ENCODE data around the gene OR10C1.

Gene OR10C1

DNA sequence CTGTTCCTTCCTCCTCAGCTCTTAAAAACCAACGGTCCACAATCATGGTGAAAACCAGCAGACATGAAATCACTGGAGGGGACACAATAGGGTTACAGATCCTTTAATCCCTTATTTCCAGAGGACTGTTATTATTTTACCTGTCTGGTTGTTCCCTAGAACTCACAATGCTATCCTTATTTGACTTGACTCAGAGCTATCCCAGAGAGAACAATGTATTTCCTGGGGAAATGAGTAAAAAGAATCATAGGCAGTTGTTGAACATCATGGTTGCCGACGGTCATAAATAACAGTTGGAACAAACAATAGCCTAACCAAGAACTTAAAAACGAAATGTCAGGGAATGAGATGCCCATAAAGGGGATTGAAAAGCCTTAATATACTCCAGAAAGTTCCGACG lies 27.1 kb downstream of the OR10C1 start:
- 83 to 86% methylated on average over 6 of the region's 6 CpGs for WGBS, 2 experiments
- H3K4me3 ChIP-seq (ENCODE audit: insufficient read depth, low read depth, low read length): no peak overlapping the region
- H3K9me3 ChIP-seq (ENCODE audit: control insufficient read depth, low read length): no peaks in the 10 kb centered on the region

DNA sequence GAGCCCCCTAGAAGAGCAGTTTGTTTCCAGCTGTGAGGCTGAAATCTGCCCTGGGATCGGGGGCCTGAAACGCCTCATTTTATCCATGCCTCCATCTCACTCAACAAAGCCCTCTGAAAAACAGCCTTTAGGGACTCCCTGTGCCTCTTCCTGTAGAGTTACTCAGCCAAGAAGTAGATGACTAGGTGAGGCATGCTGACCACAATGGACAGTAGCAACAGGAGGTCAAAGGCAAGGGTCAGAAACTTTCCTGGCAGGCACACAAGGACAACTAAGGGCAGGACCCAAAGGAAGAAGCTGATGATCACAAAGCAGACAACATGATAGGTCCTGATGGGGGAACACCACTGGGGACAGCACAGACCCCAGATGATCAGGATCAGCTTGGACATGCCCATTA lies 35.9 kb downstream of the OR10C1 start:
- Histone ChIP-seq H3K9me3 (ENCODE audit: control insufficient read depth, low read length) (no peaks in the 10 kb centered on the region), H3K27ac (ENCODE audit: insufficient read depth, low read depth, low read length, poor library complexity, severe bottlenecking) (no peak overlapping the region), H3K4me1 (ENCODE audit: control insufficient read depth, insufficient read depth, low read length) (peaks cover 3% of the 10 kb centered on the region), H3K27me3 (ENCODE audit: control insufficient read depth, insufficient read depth, low read length, poor library complexity, severe bottlenecking) (no peaks in the 10 kb centered on the region), H3K36me3 (ENCODE audit: control insufficient read depth, insufficient read depth, low read length) (no peaks in the 10 kb centered on the region), H3K4me3 (ENCODE audit: insufficient read depth, low read depth, low read length) (no peak overlapping the region)
- WGBS, 2 experiments: 71 to 76% methylated on average over 2 of the region's 2 CpGs

More for the DNA sequence above, 27.1 kb downstream of the OR10C1 start:
- Histone ChIP-seq H3K4me1 (ENCODE audit: control insufficient read depth, insufficient read depth, low read length) (no peaks in the 10 kb centered on the region), H3K27ac (ENCODE audit: insufficient read depth, low read depth, low read length, poor library complexity, severe bottlenecking) (no peak overlapping the region), H3K27me3 (ENCODE audit: control insufficient read depth, insufficient read depth, low read length, poor library complexity, severe bottlenecking) (no peaks in the 10 kb centered on the region), H3K36me3 (ENCODE audit: control insufficient read depth, insufficient read depth, low read length) (no peaks in the 10 kb centered on the region)

DNA sequence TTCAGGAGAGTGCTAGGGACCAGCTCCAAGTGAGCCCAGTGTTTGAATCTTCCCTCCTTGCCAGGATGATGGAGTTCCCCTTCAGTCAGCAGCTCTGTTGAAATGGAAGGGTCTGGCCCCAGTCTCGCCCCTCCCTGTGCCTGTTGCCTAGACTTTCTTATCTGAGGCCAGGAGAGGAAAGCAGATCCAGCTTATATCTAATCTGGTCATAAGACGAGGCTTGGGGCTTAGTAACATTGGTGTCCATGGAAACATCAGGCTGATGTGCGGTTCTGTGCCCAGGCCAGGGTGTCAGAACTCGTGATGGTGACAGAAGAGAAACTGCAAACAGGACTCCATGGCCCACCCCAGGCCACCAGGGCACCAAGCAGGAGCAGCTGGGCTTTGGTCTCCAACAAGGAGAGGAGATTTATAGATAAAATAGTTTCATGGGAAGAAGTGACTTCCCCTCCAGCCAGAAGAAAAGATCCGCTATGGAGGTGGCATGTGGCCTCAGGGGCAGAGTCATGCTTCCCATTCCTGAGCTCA lies 38.9 kb downstream of the OR10C1 start:
- WGBS, 2 experiments: 91 to 94% methylated on average over 5 of the region's 5 CpGs
- H3K9me3 ChIP-seq (ENCODE audit: control insufficient read depth, low read length): no peaks in the 10 kb centered on the region
- no peaks in the 10 kb centered on the region for H3K27me3 ChIP-seq (ENCODE audit: control insufficient read depth, insufficient read depth, low read length, poor library complexity, severe bottlenecking)
- no peak overlapping the region for H3K27ac ChIP-seq (ENCODE audit: insufficient read depth, low read depth, low read length, poor library complexity, severe bottlenecking)
- H3K36me3 ChIP-seq (ENCODE audit: control insufficient read depth, insufficient read depth, low read length): no peaks in the 10 kb centered on the region
- peaks cover 3% of the 10 kb centered on the region for H3K4me1 ChIP-seq (ENCODE audit: control insufficient read depth, insufficient read depth, low read length)
- no peak overlapping the region for H3K4me3 ChIP-seq (ENCODE audit: insufficient read depth, low read depth, low read length)

DNA sequence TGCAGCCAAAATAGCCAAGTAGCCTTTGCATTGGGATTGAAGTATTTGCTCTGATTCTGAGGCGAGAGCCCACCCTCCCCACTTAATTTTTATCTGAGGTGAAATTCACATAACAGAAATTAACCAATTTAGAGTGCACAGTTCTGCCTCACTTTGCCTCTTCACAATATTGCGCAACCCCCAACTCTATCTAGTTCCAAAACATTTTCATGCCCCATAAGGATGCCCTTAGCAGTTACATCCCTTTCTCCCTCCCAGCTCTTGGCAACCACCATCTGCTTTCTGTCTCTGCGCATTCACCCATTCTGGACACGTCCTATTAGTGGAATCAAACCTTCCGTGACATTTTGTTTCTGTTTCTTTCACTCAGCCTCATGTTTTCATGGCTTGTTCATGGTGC lies 39.6 kb downstream of the OR10C1 start:
- Histone ChIP-seq H3K4me1 (ENCODE audit: control insufficient read depth, insufficient read depth, low read length) (peaks cover 3% of the 10 kb centered on the region), H3K4me3 (ENCODE audit: insufficient read depth, low read depth, low read length) (no peak overlapping the region), H3K27ac (ENCODE audit: insufficient read depth, low read depth, low read length, poor library complexity, severe bottlenecking) (no peak overlapping the region), H3K9me3 (ENCODE audit: control insufficient read depth, low read length) (no peaks in the 10 kb centered on the region), H3K27me3 (ENCODE audit: control insufficient read depth, insufficient read depth, low read length, poor library complexity, severe bottlenecking) (no peaks in the 10 kb centered on the region), H3K36me3 (ENCODE audit: control insufficient read depth, insufficient read depth, low read length) (no peaks in the 10 kb centered on the region)
- WGBS, 2 experiments: 93 to 95% methylated on average over 5 of the region's 5 CpGs

DNA sequence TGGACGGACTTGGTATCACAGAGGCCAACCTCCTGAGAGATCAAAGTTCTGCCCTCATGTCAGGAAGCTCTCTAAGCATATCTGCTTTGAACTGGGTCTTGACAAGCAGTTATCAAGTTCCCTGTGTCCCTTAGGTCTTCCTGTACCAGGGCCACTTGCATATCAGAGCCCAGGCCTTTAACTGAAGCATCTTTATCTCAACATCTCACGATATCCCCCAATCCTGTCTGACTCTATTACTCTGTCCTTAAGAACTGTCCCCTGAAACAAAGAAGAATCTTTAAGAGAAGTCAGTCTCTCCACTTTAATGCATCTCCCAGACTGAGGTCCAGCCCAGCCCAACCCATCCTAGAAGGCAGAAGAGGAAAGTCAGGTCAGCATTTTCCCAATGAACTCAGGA lies 40.5 kb downstream of the OR10C1 start:
- no peak overlapping the region for H3K27ac ChIP-seq (ENCODE audit: insufficient read depth, low read depth, low read length, poor library complexity, severe bottlenecking)
- H3K9me3 ChIP-seq (ENCODE audit: control insufficient read depth, low read length): no peaks in the 10 kb centered on the region
- H3K4me1 ChIP-seq (ENCODE audit: control insufficient read depth, insufficient read depth, low read length): peaks cover 3% of the 10 kb centered on the region
- H3K4me3 ChIP-seq (ENCODE audit: insufficient read depth, low read depth, low read length): no peak overlapping the region
- 92 to 93% methylated on average over 2 of the region's 2 CpGs for WGBS, 2 experiments
- H3K36me3 ChIP-seq (ENCODE audit: control insufficient read depth, insufficient read depth, low read length): no peaks in the 10 kb centered on the region
- no peaks in the 10 kb centered on the region for H3K27me3 ChIP-seq (ENCODE audit: control insufficient read depth, insufficient read depth, low read length, poor library complexity, severe bottlenecking)

DNA sequence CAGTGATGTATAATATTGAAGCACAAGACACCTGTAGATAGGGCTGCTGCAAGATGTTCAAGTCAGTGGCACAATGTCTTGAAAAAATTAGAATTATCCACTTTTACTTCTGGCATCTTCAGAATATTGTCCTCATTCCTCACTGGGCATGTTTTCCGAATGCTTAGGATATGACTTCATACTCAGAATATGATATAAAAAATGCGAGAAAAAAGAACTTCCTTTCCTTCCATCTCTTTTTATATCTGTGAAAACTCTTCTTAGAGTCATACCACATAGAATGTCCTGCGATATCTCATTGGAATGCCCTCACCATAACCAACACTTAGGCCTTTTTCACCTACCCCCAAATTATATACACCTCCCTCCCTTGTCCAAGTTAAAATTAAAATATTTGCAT lies 44.1 kb downstream of the OR10C1 start:
- Histone ChIP-seq H3K4me3 (ENCODE audit: insufficient read depth, low read depth, low read length) (no peak overlapping the region), H3K9me3 (ENCODE audit: control insufficient read depth, low read length) (no peaks in the 10 kb centered on the region), H3K36me3 (ENCODE audit: control insufficient read depth, insufficient read depth, low read length) (no peaks in the 10 kb centered on the region), H3K27me3 (ENCODE audit: control insufficient read depth, insufficient read depth, low read length, poor library complexity, severe bottlenecking) (no peaks in the 10 kb centered on the region), H3K4me1 (ENCODE audit: control insufficient read depth, insufficient read depth, low read length) (peaks cover 1% of the 10 kb centered on the region), H3K27ac (ENCODE audit: insufficient read depth, low read depth, low read length, poor library complexity, severe bottlenecking) (no peak overlapping the region)
- WGBS, 2 experiments: 93 to 96% methylated on average over 3 of the region's 3 CpGs

DNA sequence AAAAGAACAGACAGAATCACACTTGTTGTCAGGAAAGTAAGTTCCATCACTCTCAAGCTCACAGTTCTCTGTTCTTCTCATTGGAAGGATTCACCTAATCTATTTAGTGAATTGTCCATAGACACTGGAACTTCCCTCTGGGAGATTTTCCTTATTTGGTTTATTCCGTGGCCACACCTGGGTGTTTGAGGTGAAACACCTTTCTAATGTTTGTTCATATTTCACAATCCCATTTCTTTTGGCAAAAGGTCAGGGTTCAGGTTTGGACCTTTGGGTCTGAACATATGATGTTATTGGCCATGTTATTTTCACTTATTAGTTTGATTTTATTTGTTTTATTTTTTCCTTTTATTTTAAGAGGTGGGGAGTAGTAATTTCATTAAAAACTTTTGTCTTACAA lies 44.6 kb downstream of the OR10C1 start:
- Histone ChIP-seq H3K27ac (ENCODE audit: insufficient read depth, low read depth, low read length, poor library complexity, severe bottlenecking) (no peak overlapping the region), H3K36me3 (ENCODE audit: control insufficient read depth, insufficient read depth, low read length) (no peaks in the 10 kb centered on the region), H3K27me3 (ENCODE audit: control insufficient read depth, insufficient read depth, low read length, poor library complexity, severe bottlenecking) (no peaks in the 10 kb centered on the region), H3K4me1 (ENCODE audit: control insufficient read depth, insufficient read depth, low read length) (no peaks in the 10 kb centered on the region), H3K4me3 (ENCODE audit: insufficient read depth, low read depth, low read length) (no peak overlapping the region), H3K9me3 (ENCODE audit: control insufficient read depth, low read length) (no peaks in the 10 kb centered on the region)
- 78 to 80% methylated on average over 1 of the region's 1 CpG for WGBS, 2 experiments

DNA sequence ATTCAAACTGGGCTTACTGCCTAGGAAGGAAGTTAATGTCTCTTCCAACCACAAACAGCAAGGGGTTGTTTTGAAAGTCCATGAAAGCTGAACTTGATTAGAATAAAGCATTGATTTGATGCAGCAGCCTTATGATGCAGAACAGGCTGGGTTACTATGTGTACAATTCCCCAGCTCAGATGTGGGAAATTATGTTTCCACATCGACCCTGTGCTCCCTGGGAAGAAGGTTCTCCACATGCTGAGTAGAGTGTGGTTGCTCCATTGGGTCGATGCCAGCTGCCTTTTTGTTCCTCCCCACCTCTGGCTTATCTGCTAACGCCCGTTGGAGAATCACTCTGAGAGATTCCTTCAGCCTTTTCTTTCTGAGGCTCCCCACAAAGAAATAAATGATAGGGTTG lies 47.5 kb downstream of the OR10C1 start:
- H3K27ac ChIP-seq (ENCODE audit: insufficient read depth, low read depth, low read length, poor library complexity, severe bottlenecking): no peak overlapping the region
- no peaks in the 10 kb centered on the region for H3K4me1 ChIP-seq (ENCODE audit: control insufficient read depth, insufficient read depth, low read length)
- H3K4me3 ChIP-seq (ENCODE audit: insufficient read depth, low read depth, low read length): no peak overlapping the region
- 96% methylated on average over 4 of the region's 4 CpGs for WGBS, 2 experiments
- H3K36me3 ChIP-seq (ENCODE audit: control insufficient read depth, insufficient read depth, low read length): no peaks in the 10 kb centered on the region
- H3K9me3 ChIP-seq (ENCODE audit: control insufficient read depth, low read length): no peaks in the 10 kb centered on the region
- no peaks in the 10 kb centered on the region for H3K27me3 ChIP-seq (ENCODE audit: control insufficient read depth, insufficient read depth, low read length, poor library complexity, severe bottlenecking)

DNA sequence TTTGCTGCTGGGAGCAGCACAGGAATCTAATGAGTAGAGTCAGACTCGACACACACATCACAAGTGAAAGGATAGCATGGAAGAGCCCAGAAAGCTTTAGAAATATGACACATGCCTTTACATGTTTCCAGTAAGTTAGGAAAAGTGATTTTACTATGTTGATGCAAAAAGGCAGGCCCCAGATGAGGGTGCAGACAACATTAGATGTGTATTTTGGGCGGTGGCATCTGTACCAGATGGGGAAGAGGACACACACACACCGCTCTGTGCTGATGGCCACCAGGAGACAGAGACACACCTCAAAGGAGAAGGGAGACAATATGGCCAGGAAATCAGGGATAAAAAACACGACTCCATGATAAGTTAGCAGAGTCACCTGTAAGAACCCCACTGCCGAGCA lies 48.0 kb downstream of the OR10C1 start:
- no peaks in the 10 kb centered on the region for H3K9me3 ChIP-seq (ENCODE audit: control insufficient read depth, low read length)
- no peak overlapping the region for H3K27ac ChIP-seq (ENCODE audit: insufficient read depth, low read depth, low read length, poor library complexity, severe bottlenecking)
- H3K4me1 ChIP-seq (ENCODE audit: control insufficient read depth, insufficient read depth, low read length): no peaks in the 10 kb centered on the region
- no peaks in the 10 kb centered on the region for H3K36me3 ChIP-seq (ENCODE audit: control insufficient read depth, insufficient read depth, low read length)
- no peak overlapping the region for H3K4me3 ChIP-seq (ENCODE audit: insufficient read depth, low read depth, low read length)
- 93 to 95% methylated on average over 5 of the region's 5 CpGs for WGBS, 2 experiments
- no peaks in the 10 kb centered on the region for H3K27me3 ChIP-seq (ENCODE audit: control insufficient read depth, insufficient read depth, low read length, poor library complexity, severe bottlenecking)

DNA sequence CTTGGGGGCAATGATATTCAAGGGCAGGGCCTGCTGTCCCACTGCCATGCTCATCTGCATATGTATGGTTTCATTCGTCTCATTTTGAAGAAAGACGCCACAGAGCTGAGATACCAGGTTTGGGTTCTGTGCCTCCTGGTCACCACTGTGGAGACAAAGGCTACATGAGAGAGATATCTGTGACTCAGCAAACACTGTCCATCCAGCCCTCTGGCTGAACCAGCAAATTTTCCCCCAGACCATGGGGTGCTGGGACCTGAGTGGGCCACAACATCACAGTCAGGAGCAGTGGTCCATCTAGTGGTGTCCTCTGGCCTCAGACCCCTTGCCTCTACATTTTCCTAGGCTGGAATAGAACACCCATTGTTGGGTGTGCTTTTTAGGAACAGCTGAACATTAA lies 48.6 kb downstream of the OR10C1 start, which contains the start of gene MAS1L:
Gene MAS1L, minus strand, starts transcription at position 297 of the 400 bp plus-strand sequence. Its CDS starts 54 bp downstream, at position 243.
- Histone ChIP-seq H3K4me1 (ENCODE audit: control insufficient read depth, insufficient read depth, low read length) (no peaks in the 10 kb centered on the region), H3K27me3 (ENCODE audit: control insufficient read depth, insufficient read depth, low read length, poor library complexity, severe bottlenecking) (no peaks in the 10 kb centered on the region), H3K27ac (ENCODE audit: insufficient read depth, low read depth, low read length, poor library complexity, severe bottlenecking) (no peak within 1 kb of the TSS), H3K36me3 (ENCODE audit: control insufficient read depth, insufficient read depth, low read length) (no peaks in the 10 kb centered on the region), H3K4me3 (ENCODE audit: insufficient read depth, low read depth, low read length) (no peak within 1 kb of the TSS), H3K9me3 (ENCODE audit: control insufficient read depth, low read length) (no peaks in the 10 kb centered on the region)
- WGBS, 2 experiments: 91 to 92% methylated on average over 2 of the region's 2 CpGs

DNA sequence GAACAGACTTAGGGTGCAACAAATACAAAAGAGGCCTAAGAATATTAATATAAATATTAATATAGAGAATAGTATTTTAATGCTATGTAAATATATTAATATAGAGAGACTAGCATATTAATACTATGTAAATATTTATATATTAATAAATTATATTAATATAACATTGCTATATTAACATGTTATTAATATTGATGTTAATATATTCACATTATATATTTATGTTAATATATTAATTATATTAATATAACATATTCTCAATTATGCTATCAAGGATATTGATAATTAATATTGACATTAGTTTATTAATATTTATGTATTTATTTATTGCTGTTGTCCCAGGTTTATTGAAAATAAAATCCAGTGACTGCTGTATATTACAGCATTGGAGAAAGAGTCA lies 49.8 kb downstream of the OR10C1 start:
- H3K4me3 ChIP-seq (ENCODE audit: insufficient read depth, low read depth, low read length): no peak overlapping the region
- no peaks in the 10 kb centered on the region for H3K4me1 ChIP-seq (ENCODE audit: control insufficient read depth, insufficient read depth, low read length)
- H3K27ac ChIP-seq (ENCODE audit: insufficient read depth, low read depth, low read length, poor library complexity, severe bottlenecking): no peak overlapping the region
- no peaks in the 10 kb centered on the region for H3K27me3 ChIP-seq (ENCODE audit: control insufficient read depth, insufficient read depth, low read length, poor library complexity, severe bottlenecking)
- no peaks in the 10 kb centered on the region for H3K9me3 ChIP-seq (ENCODE audit: control insufficient read depth, low read length)
- H3K36me3 ChIP-seq (ENCODE audit: control insufficient read depth, insufficient read depth, low read length): no peaks in the 10 kb centered on the region

All from ectodermal cell (in vitro differentiated cells).